HEK293 (cell line): ENCODE measurements around the gene CCDC85A.

ENCODE experiments used
- CTCF ChIP-seq: fragments of 450-650 bp; formaldehyde crosslinking; IDR thresholded peaks from 2 replicates; pipeline ENCODE4 v1.5.1; 2016; ENCODE audit warnings: missing biosample characterization, missing genetic modification characterization
- ELK4 ChIP-seq: IDR thresholded peaks from 2 replicates; pipeline ENCODE4 v1.6.1; 2011; ENCODE audit warnings: mild to moderate bottlenecking, low read depth, low read length, borderline replicate concordance
- YY1 ChIP-seq: fragments of 450-650 bp; formaldehyde crosslinking; IDR thresholded peaks from 2 replicates; pipeline ENCODE4 v1.5.1; 2018; ENCODE audit warnings: missing biosample characterization, missing genetic modification characterization
- ZFP3 ChIP-seq: fragments of 450-650 bp; formaldehyde crosslinking; IDR thresholded peaks from 2 replicates; pipeline ENCODE4 v1.5.1; 2016; ENCODE audit warnings: low read depth, missing biosample characterization, missing genetic modification characterization
- ZNF350 ChIP-seq: fragments of 450-650 bp; formaldehyde crosslinking; IDR thresholded peaks from 2 replicates; pipeline ENCODE4 v1.5.0; 2017; ENCODE audit warnings: missing biosample characterization, mild to moderate bottlenecking, missing genetic modification characterization

- no peak for TF ChIP-seq ELK4
- TF ChIP-seq YY1 (tag by site-specific recombination): no peak
- no peak for TF ChIP-seq ZFP3 (tag by site-specific recombination)
- TF ChIP-seq ZNF350 (tag by site-specific recombination): no peak
- TF ChIP-seq CTCF (tag by site-specific recombination): peak; percentile 43
Observed at GRCh38 chr2:56288838-56289580, 105.2 kb downstream of the CCDC85A start.
